Activated effector memory CD4-positive, alpha-beta T cell treated with anti-CD3 and anti-CD28 coated beads, Interleukin-2, amount 50 U/mL, for 16 hours (primary cell): Measurements from ENCODE around the gene PLCG1.

Experiments
- DNase-seq: peaks from one replicate; pipeline ENCODE4 v3.0.0-alpha.2; 2020

The PLCG1 gene

DNA sequence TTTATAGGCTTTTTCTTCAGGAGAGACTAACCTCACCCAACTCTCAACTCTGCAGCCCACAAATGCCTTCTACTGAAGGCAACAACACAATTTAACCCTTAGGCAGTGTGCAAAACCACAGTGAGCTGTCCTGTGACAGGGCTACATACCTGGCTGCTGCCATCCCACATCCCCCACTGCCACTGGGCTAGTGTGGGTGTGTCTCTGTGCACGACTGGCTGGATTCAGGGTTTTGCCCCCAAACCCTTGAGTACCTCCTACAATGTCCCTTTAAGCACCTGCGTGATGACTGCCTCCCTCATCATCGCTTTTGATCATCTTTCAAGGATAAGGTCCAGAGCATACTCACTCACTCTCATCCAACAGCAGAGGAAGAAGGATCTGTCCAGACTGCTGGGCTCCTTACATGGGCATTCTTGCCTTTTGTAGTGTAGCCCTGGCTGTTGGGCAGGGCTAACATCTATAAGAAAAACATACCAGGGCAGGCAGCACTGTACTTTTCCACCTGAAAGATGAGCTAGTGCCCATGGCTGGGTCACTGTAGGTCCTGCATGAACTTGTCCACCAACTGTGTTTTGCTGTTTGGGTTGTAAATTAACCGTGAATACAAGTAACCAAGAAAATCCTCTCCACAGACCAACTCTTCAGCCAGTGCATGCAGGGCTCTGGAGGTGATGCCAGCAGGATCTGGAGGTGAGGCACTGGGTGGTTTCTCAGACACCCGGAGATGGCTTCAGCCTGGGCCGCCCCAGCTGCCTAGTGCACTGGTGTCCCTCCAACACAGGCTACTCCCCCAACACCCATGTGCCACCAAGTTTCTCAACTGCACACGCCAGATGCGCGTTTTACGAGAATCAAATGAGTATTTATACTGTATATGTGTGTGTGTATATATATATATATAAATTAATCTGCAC is 45.2 kb downstream of the PLCG1 start:
- peak; percentile 56 for DNase-seq

DNA sequence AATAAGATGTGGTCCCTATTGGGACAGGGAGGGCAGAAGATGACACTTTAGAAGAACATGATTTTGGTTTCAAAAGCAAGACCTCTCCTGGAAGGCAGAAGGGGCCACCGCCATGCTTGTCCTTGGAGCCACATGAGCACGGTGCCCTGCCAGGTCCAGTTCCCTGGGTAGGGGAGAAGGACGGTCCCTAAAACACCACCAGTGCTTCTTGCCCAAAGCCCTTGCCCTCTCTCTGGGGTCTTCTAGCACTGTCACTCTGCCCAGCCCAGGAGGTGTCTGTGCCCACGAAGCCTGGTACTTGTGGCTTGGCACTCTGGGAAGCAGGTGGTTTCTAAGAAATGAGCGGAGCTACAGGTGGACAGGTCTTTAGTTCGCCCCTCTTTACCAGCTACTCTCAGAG is 46.0 kb downstream of the PLCG1 start:
- DNase-seq: no peak

DNA sequence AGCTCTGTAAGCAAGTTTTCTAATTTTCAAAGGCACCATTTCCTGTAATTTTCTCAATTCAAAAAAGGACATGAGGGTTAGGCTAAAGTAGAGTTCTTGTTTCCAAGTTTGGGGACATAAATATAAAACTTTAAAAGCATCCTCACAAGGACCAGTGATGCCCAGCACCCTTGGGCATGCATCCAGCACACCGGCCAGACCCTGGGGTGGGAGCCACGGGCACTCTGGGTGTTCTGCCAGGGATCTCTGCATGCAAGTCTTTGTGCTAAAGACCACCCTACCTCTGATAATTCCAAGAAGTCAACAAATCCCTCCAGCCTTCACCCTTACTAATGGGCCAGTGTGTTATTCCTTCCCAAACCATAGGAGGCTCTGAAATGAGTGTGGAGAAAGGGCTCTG is 46.5 kb downstream of the PLCG1 start:
- no peak for DNase-seq

DNA sequence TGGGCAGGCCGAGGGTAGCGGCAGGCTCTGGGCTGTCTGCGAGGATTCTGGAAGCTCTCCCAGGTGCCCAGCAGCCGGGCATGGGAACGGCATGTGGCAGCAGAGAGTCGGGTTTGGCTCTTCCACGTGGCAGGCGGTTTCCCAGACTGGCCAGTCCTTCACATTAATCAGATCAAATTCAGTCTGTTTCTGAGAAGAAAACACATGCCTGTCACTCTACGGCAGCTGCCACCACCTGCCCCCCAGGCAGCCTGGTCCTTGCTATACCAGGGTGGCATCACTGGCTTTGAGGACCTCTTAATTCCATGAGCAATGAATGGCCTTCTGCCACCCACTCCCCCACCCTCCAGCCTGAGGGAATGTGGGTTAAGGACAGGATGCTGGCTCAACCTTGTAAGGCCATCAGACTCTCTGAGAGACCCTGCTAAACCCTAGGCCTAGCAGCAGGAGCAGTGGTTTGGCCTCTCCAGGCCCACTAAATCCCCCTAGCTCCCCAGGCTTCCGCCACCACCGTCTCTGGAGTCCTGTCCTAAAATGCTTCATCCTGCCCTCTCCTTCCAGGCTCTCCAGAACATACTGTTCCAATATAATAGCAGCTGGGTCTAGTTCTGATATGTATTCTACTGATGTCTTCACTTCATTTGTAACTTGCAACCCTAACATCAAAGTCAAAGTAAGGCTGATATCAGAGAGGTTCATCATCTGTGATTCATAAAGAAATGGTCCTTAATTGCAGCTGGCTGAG is 47.8 kb downstream of the PLCG1 start:
- DNase-seq: no peak

DNA sequence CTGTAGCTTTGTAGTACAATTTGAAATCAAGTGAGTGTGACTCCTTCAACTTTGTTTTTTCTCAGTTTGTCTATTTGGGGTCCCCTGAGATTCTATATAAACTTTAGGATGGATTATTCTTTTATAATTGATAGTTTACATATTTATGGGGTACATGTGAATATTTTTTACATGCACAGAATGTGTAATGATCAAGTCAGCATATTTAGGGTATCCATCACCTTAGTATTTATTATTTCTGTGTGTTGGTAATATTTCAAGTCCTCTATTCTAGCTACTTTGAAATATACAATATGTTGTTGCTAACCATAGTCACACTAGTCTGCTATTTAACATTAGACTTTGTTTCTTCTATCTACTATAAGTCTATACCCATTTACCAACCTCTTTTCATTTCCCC is 50.3 kb downstream of the PLCG1 start:
- no peak for DNase-seq

DNA sequence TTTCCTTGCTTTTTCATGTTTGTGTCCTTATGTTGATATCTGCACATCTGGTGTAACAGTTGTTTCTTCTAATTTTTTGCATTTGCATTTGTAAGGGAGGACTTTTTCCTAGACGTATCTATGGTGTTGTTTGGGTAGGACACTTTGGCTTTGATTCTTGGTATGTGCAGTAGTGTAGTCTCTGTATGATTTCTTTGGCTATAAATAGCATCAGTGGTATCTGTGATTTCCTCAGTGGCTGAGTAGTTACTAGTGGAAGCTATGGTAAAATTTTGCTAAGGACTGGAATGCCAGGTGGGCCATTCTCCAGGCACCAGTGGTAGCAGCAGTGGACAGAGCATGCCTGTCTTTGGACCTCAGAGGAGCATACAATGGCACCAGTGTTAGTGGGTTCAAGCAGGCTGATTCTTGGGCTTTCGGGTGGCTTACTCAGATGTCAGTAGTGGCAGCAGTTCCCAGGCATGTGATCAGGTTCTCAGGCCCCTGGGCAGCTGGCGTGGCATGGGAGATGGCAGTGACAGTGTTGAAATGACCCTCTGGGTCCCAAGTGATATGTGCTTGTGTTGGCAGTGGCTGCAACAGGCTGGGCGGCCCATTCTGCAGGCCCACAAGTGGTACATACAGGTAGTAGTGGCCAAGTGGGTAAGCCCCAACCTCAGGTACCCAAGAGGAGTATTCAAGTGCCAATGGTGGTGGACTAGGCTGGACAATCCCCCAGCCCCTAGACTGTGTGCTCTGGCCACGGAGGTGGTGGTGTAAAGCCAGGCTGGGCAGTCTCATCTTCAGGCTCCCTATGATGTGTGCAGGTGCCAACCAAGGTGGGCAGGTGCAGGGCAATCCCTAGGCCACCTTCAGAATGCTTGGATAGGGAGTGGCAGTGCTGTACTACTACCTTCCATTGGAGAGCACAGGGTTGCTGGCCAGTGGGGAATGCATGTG is 54.5 kb downstream of the PLCG1 start:
- no peak for DNase-seq

DNA sequence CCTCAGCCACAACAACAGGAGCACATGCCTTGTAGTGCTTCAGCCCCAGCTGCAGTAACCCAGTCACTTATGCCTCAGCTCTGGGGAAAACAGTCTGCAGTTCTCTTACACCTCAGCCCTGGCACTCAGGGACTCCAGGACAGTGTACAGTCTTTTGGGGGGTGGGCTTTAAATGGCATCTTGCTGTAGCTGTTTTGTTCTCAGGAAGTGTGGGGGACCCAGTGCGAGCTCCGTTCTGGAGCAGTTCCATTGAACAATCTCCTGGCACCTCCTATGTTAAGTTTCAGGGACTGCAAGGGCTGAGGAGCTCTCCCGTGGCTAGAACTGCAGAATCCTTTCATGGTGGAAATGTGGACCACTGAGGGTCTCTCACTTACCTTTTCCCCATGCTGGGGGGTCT is 55.2 kb downstream of the PLCG1 start:
- DNase-seq: no peak

GRCh38 chr20:41196653-41197225 is 59.4 kb downstream of the PLCG1 start:
- DNase-seq: no peak

DNA sequence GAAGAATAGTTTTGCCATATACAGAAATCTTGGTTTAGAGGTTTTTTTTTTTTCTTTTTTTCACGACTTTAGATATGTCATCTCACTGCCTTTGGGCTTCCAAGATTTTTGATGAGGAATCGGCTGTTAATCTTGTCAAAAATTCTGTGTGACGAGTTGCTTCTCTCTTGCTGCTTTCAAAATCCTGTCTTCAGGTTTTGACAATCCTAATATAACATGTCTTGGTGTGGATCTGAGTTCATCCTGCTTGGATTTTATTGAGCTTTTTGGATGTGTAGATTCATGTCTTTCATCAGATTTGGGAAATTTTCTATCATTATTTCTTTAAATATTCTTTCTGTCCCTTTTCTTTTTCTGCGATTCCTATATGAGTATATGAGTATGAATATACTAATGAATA is 61.1 kb downstream of the PLCG1 start:
- no peak for DNase-seq

- DNase-seq: no peak
These were observed 63.3 kb downstream of the PLCG1 start for GRCh38 chr20:41200446-41201202.

DNA sequence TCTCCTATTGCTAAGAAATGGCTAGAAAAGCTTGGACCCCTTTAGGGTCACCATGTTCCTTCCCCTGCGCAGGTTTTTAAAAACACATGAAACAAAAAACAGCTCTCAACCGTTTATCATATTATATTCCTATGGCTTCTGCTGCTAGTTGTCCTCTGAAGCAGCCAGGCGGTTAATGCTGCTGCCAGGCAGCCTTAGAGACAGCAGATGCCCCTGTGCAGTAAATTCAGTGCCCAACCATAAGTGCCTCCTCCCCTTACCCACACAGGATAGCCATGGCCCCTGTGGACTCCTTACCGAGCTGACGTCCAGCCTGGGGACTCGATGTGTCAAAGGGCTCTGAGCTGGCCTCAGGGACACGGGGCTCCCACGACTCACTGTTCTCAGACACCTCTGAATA is 64.4 kb downstream of the PLCG1 start:
- DNase-seq: no peak

- DNase-seq: no peak
These were observed 65.1 kb downstream of the PLCG1 start for GRCh38 chr20:41202426-41202825.

GRCh38 chr20:41203660-41204059 is 66.3 kb downstream of the PLCG1 start:
- DNase-seq: no peak

DNA sequence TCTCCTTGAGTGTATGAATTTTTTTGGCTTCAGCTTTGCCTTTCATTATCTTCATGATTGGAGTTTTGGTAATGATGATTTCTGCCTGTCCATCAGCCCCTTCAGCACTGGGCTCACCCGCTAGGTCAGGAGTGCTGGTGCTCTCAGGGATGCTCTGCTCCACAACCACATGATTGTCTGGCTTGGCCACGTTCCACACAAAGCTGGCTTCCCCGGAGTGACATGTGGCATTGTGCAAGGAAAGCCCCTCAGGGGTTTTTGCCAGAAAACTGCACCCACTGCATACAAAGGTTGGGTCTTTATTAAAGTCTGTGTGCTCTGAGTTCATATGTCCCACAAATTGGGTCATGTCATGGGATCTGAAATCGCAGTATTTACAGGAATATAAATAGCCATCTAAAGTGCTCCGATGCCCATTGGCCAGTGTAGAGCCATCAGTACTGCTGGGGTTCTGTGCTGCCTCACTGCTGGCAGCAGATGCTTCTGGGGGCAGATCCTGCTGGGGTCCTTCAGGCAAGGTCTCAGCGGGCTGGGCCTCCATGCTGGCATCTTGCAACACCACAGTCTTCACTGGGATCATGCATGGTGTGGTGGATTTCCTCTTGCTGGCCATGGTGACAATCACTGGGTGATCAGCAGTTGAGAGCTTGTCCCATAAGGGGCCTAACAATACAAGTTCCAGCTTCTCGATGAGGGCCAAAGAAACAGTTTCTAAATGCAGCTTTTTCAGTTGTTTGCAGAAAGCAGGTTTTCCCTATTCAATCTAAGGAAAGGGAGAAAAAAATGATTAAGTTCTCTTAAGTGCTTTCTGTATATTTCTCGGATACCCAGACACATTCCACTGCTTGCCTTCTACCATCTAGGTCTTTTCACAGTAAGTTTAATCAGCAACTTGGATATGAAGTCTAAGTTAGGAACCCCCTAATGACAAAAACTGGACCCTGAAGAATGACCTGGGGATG is 67.2 kb downstream of the PLCG1 start:
- no peak for DNase-seq

DNA sequence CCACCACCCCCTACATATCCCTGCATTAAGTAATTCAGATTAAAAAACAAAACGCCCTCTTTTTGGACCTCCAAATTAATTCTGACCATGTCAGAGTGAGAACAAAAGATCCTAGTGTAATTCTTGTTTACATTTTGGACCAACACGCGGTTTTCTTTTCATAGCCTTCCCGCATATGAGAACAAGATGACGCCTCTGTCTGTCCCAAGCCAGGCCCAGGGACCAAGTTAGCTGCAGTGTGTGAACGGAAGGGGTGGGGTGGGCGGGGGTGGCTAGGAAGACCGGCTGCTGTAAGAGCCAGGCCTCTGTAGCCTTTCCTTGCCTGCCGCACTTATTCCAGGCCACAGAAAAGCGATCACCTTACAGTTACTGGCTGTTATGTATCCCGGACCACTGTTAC is 68.0 kb downstream of the PLCG1 start:
- no peak for DNase-seq

GRCh38 chr20:41213150-41213820 is 75.9 kb downstream of the PLCG1 start:
- DNase-seq: no peak

DNA sequence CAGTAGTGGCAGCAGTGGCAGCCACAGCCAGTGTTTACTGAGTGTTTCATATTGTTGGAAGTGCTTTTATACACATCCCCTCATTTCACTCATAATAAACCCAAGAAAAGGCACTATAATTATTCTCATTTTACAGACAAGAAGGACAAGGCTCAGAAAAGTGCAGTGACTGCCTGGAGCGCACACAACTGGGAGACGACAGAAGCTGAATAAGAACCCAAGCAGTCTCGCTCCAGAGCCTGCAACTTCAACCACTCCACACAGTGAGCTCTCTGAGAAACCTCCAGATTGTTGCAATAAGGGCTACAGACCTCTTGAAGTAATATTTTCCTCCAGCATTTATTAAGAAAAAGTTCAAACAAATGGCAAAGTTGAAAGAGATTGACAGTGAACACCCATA is 76.9 kb downstream of the PLCG1 start:
- no peak for DNase-seq

- no peak for DNase-seq
These were observed 77.3 kb downstream of the PLCG1 start for GRCh38 chr20:41214666-41215065.

DNA sequence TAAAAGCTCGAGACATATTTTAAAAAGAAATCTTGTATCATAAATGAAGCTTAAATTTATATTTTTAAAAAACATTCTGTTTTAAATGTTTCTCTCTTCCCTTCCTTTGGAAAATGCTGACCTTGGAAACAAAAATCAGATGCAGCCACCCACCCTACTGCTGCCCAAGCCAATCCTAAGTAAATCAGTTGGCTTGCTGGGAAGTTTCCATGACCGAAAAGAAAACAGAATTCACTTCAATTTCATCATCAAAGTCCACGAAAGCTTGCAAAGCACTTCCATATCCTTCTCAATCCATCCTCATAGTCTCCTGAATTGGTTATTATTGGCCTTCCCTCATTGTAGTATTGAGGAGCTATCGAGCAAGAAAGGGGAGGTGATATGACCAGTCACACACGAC is 80.1 kb downstream of the PLCG1 start:
- no peak for DNase-seq

- no peak for DNase-seq
These were observed 81.1 kb downstream of the PLCG1 start for GRCh38 chr20:41218466-41218865.
